ENCODE results near the gene PRUNE2.

Gene PRUNE2

DNA sequence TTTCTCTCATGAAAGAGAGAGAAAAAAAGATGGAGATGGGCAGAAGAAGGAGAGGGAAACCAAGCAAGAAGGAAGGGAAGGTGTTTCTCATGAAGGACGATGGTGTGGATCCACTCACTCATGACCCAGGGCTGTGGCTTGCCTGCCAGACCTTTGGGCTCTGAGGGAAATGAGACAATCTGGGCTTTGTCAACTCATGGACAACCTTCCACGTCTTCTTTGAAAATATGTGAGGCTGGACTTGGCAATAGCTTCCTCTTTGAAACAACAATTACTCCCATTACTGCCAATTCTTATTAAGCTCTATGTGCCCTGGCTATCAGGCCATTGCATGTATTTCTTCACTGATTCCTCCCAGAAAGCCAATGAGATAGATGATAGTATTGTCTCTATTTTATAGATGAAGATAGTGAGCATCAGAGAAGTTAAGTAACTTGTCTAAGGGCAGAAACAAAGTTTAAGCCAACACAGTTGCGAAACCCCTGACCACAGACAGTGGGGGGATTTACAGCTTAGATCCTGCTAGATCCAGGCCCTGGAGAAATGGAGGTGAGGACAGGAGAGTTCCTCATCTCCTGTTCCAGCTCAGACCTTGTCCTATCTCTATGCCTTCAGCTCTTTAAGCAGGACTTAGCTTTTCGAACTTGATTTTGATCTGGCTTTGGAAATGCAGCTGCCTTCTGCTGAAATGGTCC is 314.5 kb downstream of the PRUNE2 start:
- DNase-seq, result no peak

GRCh38 chr9:76588316-76588715 is 317.6 kb downstream of the PRUNE2 start:
- DNase-seq, result no peak

DNA sequence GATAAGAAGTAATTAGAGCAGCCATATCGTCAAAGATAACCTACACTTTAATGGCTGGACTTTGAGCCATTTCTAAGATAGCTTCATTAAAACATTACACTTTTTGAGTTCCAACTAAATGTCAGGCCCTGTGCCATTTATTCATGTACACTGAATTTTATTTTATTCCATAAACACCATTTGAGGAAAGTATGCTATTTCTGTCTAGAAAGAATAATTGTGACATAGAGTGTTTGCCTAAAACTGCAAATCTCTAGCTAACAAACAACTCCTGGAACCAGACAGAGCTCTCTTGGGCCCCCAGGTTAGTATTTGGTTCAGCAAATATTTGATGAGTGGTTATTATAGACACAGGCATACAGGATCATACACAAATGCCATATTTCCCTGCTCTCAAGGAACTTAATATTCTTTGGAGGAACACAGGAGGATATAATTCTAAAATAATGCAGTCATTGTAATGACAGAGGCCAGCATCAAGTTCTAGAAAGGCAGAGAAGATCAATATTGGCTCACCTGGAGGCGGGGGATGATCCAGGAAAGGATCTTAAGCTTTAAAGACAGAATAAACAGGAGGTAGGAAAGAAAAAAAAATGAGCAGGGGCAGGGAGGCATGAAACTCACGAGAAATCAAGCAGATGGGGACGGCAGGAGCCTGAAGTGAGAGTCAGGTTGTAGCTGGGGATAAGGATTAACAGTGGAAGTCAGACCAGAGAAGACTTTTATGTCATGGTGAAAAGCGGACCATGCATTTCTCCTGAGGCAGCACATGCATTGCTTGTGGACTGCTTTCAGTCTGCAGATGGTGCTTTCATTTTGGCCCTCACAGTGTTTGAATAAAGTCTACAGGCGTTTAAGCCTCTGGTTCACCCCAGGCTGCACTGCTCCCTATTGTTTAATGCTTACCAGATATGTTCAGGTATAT is 319.3 kb downstream of the PRUNE2 start:
- DNase-seq, result no peak

- no peak for DNase-seq
Measured at GRCh38 chr9:76585487-76586389, 320.2 kb downstream of the PRUNE2 start.

- no peak for DNase-seq
Measured at GRCh38 chr9:76583256-76583655, 322.7 kb downstream of the PRUNE2 start.

DNA sequence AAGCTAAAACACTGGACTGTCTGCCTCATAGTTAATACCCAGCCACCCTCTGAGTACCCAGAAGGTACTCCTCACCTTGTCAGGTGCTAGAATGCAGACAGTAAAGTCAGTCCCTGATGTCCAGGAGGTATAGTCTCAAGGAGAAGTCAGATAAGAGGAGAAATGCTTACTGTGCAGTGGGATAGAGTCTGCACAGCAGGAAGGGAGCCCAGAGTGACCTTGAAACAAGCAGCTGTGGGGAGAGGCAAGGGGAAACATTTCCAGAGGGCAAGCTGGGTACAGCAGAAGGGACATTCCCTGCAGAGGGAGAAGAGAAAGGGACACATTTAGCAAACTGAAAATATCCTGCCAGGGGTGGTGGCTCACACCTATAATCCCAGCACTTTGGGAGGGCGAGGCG is 324.2 kb downstream of the PRUNE2 start:
- no peak for DNase-seq

DNA sequence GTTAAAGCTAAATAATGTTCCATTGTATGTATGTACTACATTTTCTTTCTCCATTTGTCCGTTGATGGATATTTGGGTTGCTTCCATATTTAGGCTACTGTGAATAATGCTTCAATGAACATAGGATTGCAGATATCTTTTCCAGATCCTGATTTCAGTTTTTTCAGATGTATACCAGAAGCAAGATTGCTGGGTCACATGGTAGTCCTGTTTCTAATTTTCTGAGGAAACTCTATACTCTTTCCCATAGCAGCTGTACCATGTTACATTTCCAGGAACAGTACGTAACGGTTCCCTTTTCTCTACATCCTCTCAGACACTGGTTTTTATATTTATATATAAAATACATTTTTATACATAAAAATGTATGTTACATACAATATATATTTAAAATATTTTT is 325.1 kb downstream of the PRUNE2 start:
- no peak for DNase-seq

GRCh38 chr9:76580188-76580587 is 325.7 kb downstream of the PRUNE2 start:
- DNase-seq, result no peak

DNA sequence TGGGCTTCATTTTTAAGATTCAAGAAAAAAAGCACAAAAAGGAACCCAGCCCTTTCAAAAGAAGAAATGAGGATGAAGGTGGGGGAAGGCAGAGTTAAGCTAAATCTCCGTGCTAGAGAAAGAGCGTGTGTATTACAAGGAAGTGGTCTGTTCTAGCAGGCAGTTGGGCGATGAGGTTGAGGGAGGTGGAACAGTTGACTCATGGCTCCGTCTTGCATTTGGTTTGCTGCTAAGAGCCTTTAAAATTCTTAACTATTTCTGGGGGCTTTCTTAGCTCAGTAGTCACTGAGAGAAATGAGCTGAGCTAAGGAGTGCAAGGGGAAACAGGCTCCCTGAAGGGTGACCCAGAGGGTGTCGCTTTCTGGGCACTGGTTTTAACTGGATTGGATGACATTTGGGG is 329.6 kb downstream of the PRUNE2 start:
- DNase-seq, result peak; percentile 40 to 46

GRCh38 chr9:76575761-76576160 is 330.2 kb downstream of the PRUNE2 start:
- no peak for DNase-seq

DNA sequence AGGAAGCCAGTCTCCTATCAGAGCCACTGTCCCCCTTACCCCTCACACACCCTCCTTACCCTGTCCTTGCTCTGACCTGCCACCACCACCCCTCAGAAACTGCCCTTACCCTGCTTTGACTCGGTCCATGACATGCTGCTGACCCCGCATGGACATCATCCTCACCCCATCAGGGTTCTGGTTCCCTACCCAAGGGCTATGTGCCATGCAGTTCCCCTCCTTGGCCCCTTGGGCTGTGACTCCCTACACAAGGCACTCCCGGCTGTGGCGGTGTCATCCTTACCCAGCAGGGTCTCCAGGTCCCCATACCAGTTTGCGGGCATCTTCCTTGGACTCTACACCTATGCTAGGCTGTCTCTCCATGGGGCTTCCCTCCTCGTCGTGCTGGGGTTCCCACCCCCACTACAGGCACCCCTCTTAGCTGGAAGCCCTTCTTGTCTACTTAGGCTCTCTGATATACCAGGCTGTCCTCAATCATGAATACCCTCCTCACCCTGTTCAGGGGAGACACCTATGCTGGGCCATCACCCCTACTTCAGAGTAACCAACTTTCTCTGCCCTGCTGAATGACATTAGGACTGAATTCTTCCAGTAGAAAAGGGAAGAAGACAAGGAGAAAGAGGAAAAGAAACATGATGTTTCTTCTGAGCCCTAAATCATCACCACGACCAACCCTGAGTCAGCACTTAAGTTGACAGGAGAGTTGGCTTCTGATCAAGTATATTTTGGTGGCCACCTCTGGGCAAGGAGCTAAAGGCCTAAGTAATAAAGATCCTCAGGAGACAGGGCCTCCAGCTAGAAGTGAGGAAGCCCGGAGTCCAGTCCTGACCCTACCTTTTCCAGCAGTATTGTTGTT is 331.8 kb downstream of the PRUNE2 start:
- DNase-seq, result no peak

GRCh38 chr9:76573408-76573807 is 332.5 kb downstream of the PRUNE2 start:
- DNase-seq, result no peak

DNA sequence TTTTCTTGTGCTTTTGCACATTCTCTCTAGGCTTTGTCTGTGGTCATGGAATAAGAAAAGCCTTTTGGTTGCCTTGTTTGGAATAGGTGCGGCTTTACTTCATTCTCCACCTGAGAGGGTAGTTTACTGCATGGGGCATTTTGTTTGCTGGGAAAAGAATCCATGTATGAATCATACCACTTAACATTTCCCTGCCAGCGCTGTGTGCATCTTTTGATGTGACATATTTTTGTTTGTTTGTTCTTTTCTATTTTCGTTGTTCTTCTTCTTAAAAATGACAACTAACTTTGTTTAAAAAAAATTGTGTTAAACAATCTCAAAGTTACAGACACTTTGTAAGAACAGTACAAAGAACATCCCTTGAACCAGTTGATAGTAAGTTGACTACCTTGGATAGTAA is 333.8 kb downstream of the PRUNE2 start:
- DNase-seq, result no peak

DNA sequence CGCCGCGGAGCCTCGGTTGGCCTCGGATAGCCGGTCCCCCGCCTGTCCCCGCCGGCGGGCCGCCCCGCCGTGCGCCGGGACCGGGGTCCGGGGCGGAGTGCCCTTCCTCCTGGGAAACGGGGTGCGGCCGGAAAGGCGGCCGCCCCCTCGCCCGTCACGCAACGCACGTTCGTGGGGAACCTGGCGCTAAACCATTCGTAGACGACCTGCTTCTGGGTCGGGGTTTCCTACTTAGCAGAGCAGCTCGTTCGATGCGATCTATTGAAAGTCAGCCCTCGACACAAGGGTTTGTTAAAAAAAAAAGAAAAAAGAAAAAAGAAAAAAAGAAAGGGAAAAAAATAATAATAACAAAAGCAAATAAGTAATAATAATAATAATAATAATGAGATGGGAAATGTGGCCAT is 334.2 kb downstream of the PRUNE2 start:
- no peak for DNase-seq

GRCh38 chr9:76571288-76571687 is 334.6 kb downstream of the PRUNE2 start:
- DNase-seq, result no peak

DNA sequence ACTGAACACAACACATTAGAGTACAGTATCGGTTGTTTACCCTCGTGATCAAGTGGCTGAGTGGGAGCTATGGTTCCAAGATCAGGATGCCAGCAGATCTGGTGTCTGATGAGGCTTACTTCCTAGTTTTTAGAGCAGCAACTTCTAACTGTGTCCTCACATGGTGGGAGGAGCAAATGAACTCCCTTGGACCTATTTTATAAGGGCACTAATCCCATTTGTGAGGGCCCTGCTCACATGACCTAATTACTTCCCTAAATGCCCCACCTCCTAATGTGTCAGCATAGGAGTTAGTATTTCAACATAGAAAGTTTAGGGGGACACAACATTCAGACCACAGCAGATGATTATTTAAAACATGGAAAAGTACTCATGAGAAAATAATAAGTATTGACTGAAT is 335.1 kb downstream of the PRUNE2 start:
- no peak for DNase-seq

GRCh38 chr9:76567086-76567485 is 338.8 kb downstream of the PRUNE2 start:
- DNase-seq, result no peak

DNA sequence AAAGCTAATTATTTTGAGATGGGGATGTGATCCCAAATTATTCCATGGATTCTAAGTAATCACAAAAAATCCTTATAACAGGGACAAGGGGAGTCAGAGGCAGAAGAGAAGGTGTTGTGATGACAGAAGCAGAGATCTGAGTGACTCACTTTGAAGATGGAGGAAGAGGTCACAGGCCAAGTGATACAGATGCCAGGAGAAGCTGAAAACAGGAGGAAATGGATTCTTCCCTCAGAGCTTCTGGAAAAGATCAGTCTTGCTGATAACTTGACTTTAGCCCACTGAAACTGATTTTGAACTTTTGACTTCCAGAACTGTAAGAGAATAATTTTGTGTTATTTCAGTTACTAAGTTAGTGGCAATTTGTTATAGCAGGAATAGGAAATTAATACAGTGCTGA is 341.6 kb downstream of the PRUNE2 start:
- DNase-seq, result no peak

- no peak for DNase-seq
Measured at GRCh38 chr9:76562511-76562911, 343.4 kb downstream of the PRUNE2 start.

DNA sequence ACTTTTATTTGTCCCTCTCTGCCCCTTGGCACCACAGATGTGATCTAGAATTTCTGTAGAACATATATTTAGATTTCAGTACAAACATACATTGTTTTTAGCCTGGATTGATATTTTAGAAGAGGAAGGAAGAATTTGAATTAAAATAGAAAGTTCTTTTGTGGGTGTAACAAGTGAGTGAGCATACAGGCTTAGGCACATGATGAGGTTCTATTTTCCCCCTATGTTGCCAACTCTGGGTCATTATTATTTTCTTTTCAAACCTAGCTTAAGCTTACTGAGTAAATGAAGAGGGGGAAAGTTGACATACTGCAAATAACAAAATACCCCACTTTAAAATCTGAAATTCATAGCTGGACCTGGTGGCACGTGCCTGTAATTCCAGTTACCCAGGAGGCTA is 344.0 kb downstream of the PRUNE2 start:
- DNase-seq, result no peak
